HCT116 (cell line): ENCODE measurements around the gene TBCC.

Experiments
- REST ChIP-seq: IDR thresholded peaks from 2 replicates; pipeline ENCODE4 v1.6.1; 2012; ENCODE audit warnings: low read depth
- SIN3A ChIP-seq: IDR thresholded peaks from 2 replicates; pipeline ENCODE4 v1.6.1; 2012; ENCODE audit warnings: low read depth

GRCh38 chr6:42697268-42697655 is 48.6 kb downstream of the TBCC start:
- TF ChIP-seq SIN3A, result no peak
- no peak for TF ChIP-seq REST
